Kasumi-1 (cell line): ENCODE data around the gene RBPMS2.
"Not testable (repeated sequence)": the region's sequence is repeated elsewhere in the genome, so short reads cannot be mapped to it uniquely, and the experiment has no call there.

Source experiments
- DNase-seq, 2 experiments: peaks; one replicate each; lab custom pipeline; 2025; lab: John Stamatoyannopoulos, UW

The RBPMS2 gene

GRCh38 chr15:64775551-64776401, at the start of gene RBPMS2:
Gene RBPMS2 (minus strand): TSS chr15:64775589. CDS start chr15:64775319, 270 bp downstream.
- no peak for DNase-seq

GRCh38 chr15:64824929-64825430, 49.6 kb upstream of the RBPMS2 start:
- DNase-seq: no peak

DNA sequence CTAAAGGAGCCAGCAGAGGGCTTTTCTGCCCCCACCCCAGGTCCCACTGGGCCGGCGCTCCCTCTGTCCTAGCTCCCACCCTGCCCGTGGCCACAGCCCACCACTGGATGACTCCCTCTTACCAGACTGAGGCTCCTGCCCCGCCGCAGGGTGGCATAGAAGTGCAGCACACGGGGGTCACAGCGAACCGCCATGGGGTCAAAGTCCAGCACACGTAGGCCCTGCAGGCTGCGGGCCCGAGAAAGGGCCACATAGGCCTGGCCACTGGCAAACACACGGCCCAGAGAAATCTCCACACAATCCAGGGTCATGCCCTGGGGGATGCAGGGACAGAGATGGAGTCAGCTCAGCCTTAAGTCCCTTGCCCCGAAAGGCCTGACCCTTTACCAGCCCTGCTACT, 41.1 kb upstream of the RBPMS2 start:
- no peak for DNase-seq

- DNase-seq: not testable (repeated sequence)
Measured at GRCh38 chr15:64814965-64815364, 39.6 kb upstream of the RBPMS2 start.

- not testable (repeated sequence) for DNase-seq
Measured at GRCh38 chr15:64814283-64814682, 38.9 kb upstream of the RBPMS2 start.

- no peak for DNase-seq
Measured at GRCh38 chr15:64813075-64813474, 37.7 kb upstream of the RBPMS2 start.

- DNase-seq: no peak
Measured at GRCh38 chr15:64810497-64811326, 35.3 kb upstream of the RBPMS2 start.

DNA sequence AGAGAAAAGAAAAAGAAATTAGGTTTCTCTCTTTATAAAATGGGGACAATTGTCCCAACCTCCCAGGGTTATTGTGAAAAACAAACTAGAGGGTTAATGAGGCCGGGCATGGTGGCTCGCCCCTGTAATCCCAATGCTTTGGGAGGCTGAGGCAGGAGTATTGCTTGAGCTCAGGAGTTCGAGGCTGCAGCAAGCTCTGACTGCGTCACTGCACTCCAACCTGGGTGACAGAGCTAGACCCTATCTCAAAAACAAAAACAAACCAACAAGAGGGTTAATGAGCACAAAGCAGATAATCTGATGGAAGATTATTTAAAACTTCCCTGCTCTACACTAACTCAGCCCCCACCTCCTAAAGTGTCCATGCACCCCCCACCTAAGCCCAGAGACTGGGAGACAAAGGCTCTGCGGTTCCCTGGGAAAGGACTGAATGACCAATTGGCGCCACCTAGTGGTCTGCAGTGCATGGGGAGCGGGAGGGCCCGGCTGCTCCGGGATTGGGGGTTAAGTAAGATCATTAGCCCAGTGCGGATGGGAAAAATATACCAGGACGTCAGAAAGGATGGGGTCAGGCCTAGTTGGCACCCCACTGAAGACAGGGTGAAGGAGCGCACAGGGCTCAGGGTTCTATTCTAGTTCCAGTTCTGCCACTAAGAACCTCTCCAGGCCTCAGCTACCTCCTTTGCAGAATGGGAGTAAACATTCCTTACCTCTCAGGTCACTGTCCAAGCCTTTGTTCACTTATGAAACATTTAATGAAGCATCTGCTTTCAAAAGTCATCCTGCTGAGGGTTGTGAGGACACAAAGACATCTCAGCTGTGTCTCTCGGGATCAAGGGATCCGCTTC, 34.5 kb upstream of the RBPMS2 start:
- peak; percentile 63 to 71 for DNase-seq

DNA sequence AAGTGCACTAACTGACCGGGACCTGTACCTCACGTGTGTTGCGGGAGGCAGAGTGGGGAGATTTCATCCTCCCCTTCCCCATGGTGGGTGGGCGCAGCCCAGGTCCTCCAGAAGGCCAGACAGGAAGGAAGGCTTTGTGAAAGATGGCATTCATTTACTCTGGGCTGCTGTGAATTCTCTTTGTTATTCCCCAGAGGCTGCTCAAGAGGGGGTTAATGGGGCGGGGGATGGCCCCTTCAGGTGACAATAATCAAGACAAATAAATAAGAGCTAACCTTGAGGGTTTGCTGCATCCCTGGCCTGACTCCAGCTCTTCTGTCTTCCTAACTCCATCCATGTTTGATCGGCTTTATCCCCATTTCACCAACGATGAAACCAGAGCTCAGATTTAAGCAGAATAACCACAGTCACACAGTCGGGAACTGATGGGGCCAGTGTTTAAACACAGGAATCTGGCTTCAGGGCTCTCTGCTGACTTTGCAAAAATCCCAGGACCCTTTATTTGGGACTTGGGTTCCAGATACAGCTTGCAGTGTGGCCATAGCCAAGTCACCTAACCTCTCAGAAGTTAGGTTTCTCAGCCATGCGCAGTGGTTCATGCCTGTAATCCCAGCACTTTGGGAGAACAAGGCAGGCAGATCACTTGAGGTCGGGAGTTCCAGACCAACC, 33.5 kb upstream of the RBPMS2 start:
- no peak for DNase-seq

DNA sequence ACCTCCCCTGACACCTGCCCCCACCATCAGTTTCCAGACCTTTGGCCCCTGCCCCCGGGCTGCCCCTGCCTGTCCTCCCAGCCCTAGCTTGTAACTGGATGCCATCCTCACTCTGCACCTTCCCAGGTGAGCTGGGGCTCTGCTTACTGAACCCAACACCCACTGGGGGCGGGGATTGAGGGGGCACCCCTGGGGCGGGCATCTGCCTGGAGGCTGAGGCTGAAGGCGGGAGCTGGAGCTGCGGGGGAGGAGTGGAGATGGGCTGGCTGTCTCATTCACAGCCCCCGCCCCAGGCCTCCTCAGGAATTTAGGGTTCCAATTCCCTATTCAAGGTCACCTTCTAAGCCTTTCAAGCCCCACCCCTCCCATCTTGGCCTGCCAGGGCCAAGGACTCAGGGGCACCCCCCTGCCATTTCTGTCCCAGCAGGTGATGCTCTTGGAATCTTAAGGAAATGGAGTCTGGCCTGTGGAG, 32.4 kb upstream of the RBPMS2 start:
- no peak for DNase-seq

DNA sequence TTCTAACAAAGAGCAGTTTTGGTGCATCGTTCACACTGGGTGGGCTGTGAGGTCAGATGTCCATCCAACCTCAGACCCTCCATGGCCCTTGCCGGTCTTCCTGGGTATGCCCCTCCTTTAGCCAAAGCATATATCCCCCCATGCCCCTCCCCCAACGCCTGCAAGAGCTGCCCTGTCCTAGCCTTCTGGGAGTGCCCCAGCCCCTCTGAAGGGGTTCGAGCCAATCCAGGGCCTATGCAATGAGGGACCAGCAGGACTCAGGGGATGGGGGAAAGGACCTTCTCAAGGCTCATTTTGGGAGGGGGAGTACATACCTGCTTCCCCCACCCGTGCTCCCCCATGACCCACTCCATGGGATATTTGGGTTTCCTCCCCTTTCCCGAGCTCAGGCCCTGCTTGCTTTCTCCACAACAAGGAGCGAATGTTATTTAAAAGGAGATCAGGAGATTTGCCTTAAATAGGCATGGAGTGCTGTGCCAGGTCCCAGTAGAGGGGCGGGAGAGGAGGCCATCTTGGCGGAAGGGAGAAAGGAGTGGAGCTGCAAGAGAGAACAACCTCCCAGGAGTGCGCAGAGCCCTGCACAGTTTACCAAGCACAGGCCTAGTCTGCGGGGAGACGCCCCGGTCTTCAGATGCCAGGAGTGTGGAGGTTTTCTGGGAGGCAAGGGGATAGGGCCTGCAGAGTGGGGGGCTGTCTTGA, 31.8 kb upstream of the RBPMS2 start:
- no peak for DNase-seq

DNA sequence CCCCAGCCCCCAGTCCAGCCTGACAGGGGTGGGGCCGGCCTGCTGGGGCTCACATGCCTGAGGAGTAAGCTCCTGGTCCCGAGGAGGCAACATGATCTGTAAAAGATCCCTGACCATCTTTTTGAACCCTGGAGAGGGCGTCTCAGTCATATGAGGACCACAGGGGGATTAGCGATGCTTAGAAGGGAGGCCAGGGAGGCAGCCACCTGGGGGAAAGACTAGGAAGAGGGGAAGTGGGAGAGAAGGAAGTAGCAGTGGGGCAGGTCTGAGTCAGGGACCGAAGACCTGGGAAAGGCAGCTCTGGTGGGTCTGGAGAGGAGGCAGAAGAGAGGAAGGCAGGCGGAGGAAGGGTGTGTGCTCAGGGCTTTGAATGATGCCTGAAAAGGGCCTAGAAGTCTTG, 31.1 kb upstream of the RBPMS2 start:
- DNase-seq: no peak

- DNase-seq: no peak
Measured at GRCh38 chr15:64804619-64805018, 29.2 kb upstream of the RBPMS2 start.

DNA sequence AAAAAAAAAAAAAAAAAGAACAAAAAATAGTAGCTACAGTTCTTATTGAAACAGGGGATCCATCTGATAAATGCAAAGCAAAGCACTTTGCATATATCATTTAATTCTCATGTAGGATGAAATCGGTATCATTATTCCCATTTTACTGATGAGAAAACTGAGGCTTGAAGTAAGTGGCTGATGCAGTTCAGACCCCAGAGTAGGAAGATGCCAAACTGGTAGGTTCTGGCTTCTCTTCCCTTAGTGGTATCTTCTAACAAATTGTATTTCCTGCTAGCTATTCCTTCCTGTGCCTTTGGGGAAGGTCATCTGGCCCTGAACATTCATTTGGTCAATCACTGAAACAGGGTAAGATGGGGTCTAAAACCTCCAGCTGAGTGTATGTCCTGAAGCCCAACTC, 28.1 kb upstream of the RBPMS2 start:
- no peak for DNase-seq

DNA sequence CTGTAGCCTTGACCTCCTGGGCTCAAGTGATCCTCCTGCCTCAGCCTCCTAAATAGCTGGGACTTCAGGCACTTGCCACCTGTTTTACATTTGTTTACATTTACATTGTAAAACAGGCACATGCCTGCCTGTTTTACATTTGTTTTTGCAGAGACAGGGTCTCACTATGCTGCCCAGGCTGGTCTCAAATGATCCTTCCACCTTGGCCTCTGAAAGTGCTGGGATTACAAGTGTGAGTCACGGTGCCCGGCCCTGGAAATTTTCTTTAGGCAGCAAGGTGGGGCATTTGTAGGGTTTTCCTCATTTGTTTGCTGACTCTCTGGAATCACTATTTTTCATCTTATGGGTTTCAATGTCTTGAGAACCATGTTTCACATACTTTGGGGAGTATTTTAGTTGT, 25.1 kb upstream of the RBPMS2 start:
- no peak for DNase-seq

GRCh38 chr15:64798905-64799304, 23.5 kb upstream of the RBPMS2 start:
- not testable (repeated sequence) for DNase-seq

DNA sequence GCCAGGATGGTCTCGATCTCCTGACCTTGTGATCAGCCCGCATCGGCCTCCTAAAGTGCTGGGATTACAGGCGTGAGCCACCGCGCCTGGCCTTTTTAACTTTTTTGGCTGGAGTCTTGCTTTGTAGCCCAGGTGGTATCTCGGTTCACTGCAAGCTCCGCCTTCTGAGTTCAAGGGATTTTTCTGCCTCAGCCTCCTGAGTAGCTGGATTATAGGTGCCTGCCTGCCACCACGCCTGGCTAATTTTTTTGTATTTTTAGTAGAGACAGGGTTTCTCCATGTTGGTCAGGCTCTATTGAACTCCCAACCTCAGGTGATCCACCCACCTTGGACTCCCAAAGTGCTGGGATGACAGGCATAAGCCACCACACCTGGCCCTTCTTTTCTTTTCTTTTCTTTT, 20.5 kb upstream of the RBPMS2 start:
- DNase-seq: not testable (repeated sequence)

DNA sequence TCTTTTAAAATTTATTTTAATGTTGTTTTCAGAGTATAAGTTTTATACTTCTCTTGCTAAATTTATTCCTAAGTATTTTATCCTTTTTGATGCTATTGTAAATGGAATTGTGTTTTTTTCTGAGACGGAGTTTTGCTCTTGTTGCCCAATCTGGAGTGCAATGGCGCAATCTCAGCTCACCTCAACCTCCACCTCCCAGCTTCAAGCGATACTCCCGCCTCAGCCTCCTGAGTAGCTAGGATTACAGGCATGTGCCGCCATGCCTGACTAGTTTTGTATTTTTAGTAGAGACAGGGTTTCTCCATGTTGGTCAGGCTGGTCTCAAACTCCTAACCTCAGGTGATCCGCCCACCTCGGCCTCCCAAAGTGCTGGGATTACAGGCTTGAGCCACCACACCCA, 19.9 kb upstream of the RBPMS2 start:
- not testable (repeated sequence) for DNase-seq

GRCh38 chr15:64792282-64792681, 16.9 kb upstream of the RBPMS2 start:
- DNase-seq: no peak

DNA sequence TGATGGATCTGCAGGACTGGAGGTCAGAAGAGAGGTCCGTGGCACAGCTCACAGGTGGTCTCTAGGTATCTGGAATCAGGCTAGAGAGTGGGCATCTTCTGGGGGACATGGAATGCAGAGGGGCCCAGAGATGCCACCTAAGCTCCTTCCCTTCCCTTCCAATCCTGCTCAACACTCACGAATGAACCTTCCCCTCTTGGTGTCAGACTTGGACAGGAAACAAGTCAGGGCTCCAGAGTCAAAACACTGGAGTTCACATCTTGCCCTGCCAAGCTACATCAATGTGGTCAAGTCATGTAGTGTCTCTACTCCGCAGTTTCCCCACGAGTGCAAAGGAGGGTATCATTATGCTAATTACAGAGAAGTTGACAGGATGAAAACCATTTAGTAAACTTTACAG, 16.0 kb upstream of the RBPMS2 start:
- no peak for DNase-seq

DNA sequence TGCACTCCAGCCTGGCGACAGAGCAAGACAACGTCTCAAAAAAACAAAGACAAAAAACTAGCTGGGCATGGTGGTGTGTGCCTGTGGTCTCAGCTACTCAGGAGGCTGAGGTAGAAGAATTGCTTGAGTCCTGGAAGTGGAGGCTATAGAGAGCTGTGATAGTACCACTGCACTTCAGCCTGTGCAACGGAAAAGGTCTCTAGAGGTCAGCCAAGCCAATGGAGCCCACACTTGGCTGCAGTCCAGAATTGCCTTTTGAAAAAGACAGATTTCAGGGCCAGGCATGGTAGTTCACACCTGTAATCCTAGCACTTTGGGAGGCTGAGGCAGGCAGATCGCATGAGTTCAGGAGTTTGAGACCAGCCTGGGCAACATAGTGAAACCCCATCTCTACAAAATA, 8.4 kb upstream of the RBPMS2 start:
- no peak for DNase-seq
